Measurements from ENCODE around the gene FRMD5. TPM values are rescaled to one million over a fixed set of nuclear protein-coding genes. Genes with fewer than 3 reads are reported as not detected.

FRMD5 gene
- polyA plus RNA-seq, 1 experiment = 5.2 TPM

- ChIA-PET POLR2A (no interaction called here), CTCF (no interaction called here)
- Histone ChIP-seq H3K9me3 (ENCODE audit: control insufficient read depth, insufficient read depth, low read length) (no peaks in the 10 kb centered on the region), H3K27me3 (ENCODE audit: control insufficient read depth, insufficient read depth, low read length) (no peaks in the 10 kb centered on the region), H3K27ac (ENCODE audit: low read depth, low read length) (no peak overlapping the region), H3K4me3 (ENCODE audit: low read depth, low read length) (no peak overlapping the region)
- peak; percentile 56 for DNase-seq (ENCODE audit: low read depth, low spot score)
- no peak for TF ChIP-seq CTCF (IDR thresholded peaks at IDR 0.05; ENCODE audit: low read depth, low read length)
These were observed 113.8 kb downstream of the FRMD5 start for GRCh38 chr15:44081026-44082013.

- no peak for TF ChIP-seq CTCF (IDR thresholded peaks at IDR 0.05; ENCODE audit: low read depth, low read length)
- POLR2A ChIA-PET = no interaction called here
- Histone ChIP-seq H3K27ac (ENCODE audit: low read depth, low read length) (no peak overlapping the region), H3K4me3 (ENCODE audit: low read depth, low read length) (no peak overlapping the region), H3K27me3 (ENCODE audit: control insufficient read depth, insufficient read depth, low read length) (no peaks in the 10 kb centered on the region), H3K9me3 (ENCODE audit: control insufficient read depth, insufficient read depth, low read length) (no peaks in the 10 kb centered on the region)
- CTCF ChIA-PET = interaction anchor here (1.7 kb wide), 1 partner anchor 171 kb away, joined by 4 read pairs; no protein-coding TSS in a partner anchor
- DNase-seq (ENCODE audit: low read depth, low spot score) = no peak
These were observed 119.5 kb downstream of the FRMD5 start for GRCh38 chr15:44075535-44075934.

GRCh38 chr15:44069489-44069888 lies 125.6 kb downstream of the FRMD5 start:
- no peak for TF ChIP-seq CTCF (IDR thresholded peaks at IDR 0.05; ENCODE audit: low read depth, low read length)
- H3K27me3 ChIP-seq (ENCODE audit: control insufficient read depth, insufficient read depth, low read length) = no peaks in the 10 kb centered on the region
- DNase-seq (ENCODE audit: low read depth, low spot score) = no peak
- no peaks in the 10 kb centered on the region for H3K9me3 ChIP-seq (ENCODE audit: control insufficient read depth, insufficient read depth, low read length)
- no peak overlapping the region for H3K4me3 ChIP-seq (ENCODE audit: low read depth, low read length)
- ChIA-PET POLR2A (no interaction called here), CTCF (interaction anchor here (1.6 to 2.0 kb wide), 2 partner anchors 150 to 166 kb away, joined by 7 to 8 read pairs; no protein-coding TSS in a partner anchor)
- H3K27ac ChIP-seq (ENCODE audit: low read depth, low read length) = no peak overlapping the region

GRCh38 chr15:44068347-44068746 lies 126.7 kb downstream of the FRMD5 start:
- H3K4me3 ChIP-seq (ENCODE audit: low read depth, low read length) = no peak overlapping the region
- ChIA-PET CTCF (no interaction called here), POLR2A (no interaction called here)
- no peak for TF ChIP-seq CTCF (IDR thresholded peaks at IDR 0.05; ENCODE audit: low read depth, low read length)
- no peaks in the 10 kb centered on the region for H3K27me3 ChIP-seq (ENCODE audit: control insufficient read depth, insufficient read depth, low read length)
- DNase-seq (ENCODE audit: low read depth, low spot score) = no peak
- H3K27ac ChIP-seq (ENCODE audit: low read depth, low read length) = no peak overlapping the region
- H3K9me3 ChIP-seq (ENCODE audit: control insufficient read depth, insufficient read depth, low read length) = no peaks in the 10 kb centered on the region

GRCh38 chr15:44066211-44066827 lies 128.8 kb downstream of the FRMD5 start:
- no peaks in the 10 kb centered on the region for H3K27me3 ChIP-seq (ENCODE audit: control insufficient read depth, insufficient read depth, low read length)
- no peaks in the 10 kb centered on the region for H3K9me3 ChIP-seq (ENCODE audit: control insufficient read depth, insufficient read depth, low read length)
- DNase-seq (ENCODE audit: low read depth, low spot score) = peak; percentile 29
- peak; percentile 84 for TF ChIP-seq CTCF (IDR thresholded peaks at IDR 0.05; ENCODE audit: low read depth, low read length)
- no peak overlapping the region for H3K27ac ChIP-seq (ENCODE audit: low read depth, low read length)
- peak overlapping the region; percentile 14; the same call in 1 of the 2 replicates for H3K4me3 ChIP-seq (ENCODE audit: low read depth, low read length)
- CTCF ChIA-PET = interaction anchor here (0.6 to 3.9 kb wide), 43 partner anchors 8 to 435 kb away, joined by 3 to 61 read pairs (median 4); no protein-coding TSS in a partner anchor
- POLR2A ChIA-PET = no interaction called here

Measured in AG04450 (cell line).